Measurements from ENCODE around the gene SPEM1. TPM values are rescaled to one million over a fixed set of nuclear protein-coding genes. Genes with fewer than 3 reads are reported as not detected.

Gene SPEM1
- total and polyA plus RNA-seq, 2 donors: not detected

DNA sequence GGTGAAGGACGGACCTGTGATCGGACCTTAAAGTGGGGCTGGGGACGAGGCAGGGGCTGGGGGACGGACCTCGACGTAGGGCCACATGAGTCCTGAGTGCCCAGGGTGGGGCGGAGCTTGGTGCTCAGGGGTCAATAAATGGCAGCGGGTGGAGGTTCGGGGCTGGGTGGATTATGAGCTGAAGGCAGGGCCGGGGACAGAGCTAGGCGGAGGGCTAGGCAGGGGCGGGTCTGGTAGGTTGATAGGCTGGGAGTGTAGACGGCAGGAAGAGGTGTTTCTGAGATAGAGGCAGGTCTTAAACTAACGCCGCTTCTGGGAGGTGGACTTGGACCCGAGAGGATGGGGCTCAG, 25.5 kb downstream of the SPEM1 start:
- Histone ChIP-seq H3K4me1 (ENCODE audit: insufficient read depth) (no peaks in the 10 kb centered on the region), H3K36me3 (ENCODE audit: insufficient read depth) (no peaks in the 10 kb centered on the region), H3K4me3 (ENCODE audit: low read depth, low read length) (no peak overlapping the region), H3K27ac (ENCODE audit: low read depth) (no peak overlapping the region)
- DNase-seq (ENCODE audit: extremely low spot score): no peak
- 10% methylated on average over 16 of the region's 16 CpGs for WGBS

DNA sequence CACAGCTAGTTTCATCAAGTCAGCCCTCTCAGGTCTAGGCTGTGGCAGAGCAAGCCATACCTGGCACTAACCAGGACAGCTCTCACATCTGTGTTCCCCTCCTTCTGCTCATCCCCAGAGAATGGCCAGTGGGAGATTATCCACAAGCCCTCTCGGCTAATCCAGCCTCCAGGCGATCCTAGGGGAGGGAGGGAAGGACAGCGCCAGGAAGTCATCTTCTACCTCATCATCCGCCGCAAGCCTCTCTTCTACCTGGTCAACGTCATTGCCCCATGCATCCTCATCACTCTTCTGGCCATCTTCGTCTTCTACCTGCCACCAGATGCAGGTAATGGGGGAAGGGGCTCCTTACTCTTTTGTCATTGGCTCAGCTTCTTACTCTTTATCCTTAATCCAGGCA, 28.3 kb downstream of the SPEM1 start:
- Histone ChIP-seq H3K4me1 (ENCODE audit: insufficient read depth) (no peaks in the 10 kb centered on the region), H3K27ac (ENCODE audit: low read depth) (no peak overlapping the region), H3K4me3 (ENCODE audit: low read depth, low read length) (no peak overlapping the region), H3K36me3 (ENCODE audit: insufficient read depth) (no peaks in the 10 kb centered on the region)
- 89% methylated on average over 7 of the region's 7 CpGs for WGBS
- no peak for DNase-seq (ENCODE audit: extremely low spot score)

DNA sequence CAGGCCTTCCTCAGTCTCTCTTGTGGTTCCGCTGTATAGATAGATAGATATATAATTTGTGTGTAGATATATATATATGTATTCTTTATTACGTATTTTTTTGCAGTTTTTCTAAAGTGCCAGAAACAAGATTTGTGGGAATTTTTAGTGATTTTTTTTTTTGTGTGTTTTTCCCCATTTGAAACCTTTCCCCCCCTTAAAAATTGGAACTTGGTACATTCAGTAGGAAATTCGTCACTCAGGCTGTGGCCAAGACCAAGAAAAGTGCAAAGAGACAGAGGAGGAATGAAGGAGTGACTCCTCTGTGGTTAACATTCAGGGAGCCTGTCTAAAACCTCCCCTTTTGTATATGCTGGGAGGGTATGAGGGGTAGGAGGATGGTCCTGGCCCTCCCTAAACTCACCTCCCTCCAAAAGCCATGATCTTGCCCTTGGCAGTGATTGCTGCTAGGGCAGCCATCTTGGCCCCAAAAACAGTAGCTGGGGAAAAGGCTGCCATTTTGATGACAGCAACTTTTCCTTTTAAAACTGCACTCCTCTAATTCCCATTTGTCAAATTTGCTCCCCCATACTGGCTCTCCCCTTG, 39.9 kb downstream of the SPEM1 start:
- Histone ChIP-seq H3K4me1 (ENCODE audit: insufficient read depth) (no peaks in the 10 kb centered on the region), H3K27ac (ENCODE audit: low read depth) (no peak overlapping the region), H3K4me3 (ENCODE audit: low read depth, low read length) (no peak overlapping the region), H3K36me3 (ENCODE audit: insufficient read depth) (peaks cover 5% of the 10 kb centered on the region)
- WGBS: 71% methylated on average over 3 of the region's 3 CpGs
- no peak for DNase-seq (ENCODE audit: extremely low spot score)

DNA sequence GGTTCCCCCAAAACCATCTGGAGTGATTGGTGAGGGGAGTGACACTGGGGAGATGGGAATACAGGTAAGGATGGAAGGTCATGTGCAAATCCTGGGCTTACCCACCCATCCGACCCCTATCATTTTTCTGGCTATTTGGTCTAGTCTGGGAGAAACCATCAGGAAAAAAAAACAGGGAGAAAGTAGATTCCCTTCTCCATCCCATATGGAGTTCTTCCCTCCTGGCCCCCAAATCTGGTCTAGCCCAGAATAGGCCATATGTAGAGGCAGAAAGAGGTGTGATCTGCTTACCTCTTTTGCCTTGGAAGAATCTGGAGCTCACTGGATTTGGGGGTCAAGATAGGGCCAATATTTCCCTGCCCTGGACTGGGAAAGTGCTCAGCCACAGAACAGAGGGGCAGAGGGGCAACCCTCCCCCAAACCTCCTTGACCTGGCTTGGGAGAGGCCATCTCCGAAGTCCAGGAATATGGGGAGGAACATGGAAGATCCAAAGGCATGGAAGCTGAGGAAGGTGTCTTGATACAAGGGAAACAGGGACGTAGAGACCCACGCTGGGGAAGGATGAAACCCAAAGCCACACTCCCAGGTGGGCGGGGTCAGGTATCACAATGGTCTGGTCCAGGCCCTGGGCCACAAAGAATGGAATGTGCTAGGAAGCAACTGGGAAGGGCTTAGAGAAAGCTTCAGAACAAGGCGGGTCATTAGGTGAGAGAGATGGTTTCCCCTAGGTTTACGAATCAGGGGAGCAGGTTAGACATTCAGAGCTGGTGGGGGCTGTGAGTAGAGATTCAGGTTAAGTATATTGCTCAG, 40.9 kb downstream of the SPEM1 start:
- H3K4me1 ChIP-seq (ENCODE audit: insufficient read depth): no peaks in the 10 kb centered on the region
- 92% methylated on average over 7 of the region's 7 CpGs for WGBS
- DNase-seq (ENCODE audit: extremely low spot score): no peak
- no peak overlapping the region for H3K27ac ChIP-seq (ENCODE audit: low read depth)
- H3K4me3 ChIP-seq (ENCODE audit: low read depth, low read length): no peak overlapping the region
- peaks cover 5% of the 10 kb centered on the region for H3K36me3 ChIP-seq (ENCODE audit: insufficient read depth)

DNA sequence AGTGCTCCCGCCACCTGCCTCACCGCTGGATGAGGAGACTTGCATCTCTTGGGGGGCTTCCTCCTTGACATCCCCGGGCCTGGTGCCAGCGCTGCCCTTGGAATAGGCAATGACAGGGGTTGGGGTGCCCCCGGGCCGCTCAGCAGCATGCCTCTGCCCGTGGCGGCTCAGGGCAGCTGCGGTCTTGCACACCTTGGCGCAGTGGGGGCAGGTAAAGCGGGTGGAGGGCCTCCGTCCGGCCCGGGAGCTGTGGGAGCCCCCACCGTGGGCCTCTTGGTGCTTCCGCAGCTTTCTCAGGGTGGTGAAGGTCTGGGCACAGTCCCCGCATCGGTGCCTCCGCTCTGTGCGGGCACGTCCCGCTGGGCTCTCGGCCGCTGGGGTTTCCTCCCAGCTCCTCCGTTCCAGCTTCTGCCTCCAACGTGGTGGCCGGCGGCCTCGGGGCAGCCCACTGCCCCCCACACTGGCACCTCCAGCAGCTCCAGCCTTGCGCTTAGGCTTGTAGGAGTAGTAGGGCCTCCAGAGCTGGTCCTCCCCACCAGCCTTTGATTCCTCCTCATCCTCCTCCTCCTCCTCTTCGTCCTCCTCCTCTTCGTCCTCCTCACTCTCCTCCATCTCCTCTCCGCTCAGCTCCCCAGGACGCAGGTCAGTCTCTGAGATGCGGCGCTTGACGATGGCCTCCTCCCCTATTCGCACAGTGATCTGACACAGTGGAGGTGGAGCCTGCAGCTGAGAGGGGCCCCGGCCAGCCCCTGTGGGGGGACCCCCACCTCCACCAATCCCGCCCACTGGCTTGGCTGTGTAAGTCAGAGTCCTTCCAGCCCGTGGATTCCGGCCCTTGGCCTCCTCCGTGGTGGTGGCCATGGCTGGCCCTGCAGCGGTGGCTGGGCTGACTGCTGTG, 42.6 kb downstream of the SPEM1 start:
- DNase-seq (ENCODE audit: extremely low spot score): no peak
- H3K4me3 ChIP-seq (ENCODE audit: low read depth, low read length): no peak overlapping the region
- H3K27ac ChIP-seq (ENCODE audit: low read depth): no peak overlapping the region
- no peaks in the 10 kb centered on the region for H3K4me1 ChIP-seq (ENCODE audit: insufficient read depth)
- WGBS: 86% methylated on average over 44 of the region's 44 CpGs
- peaks cover 9% of the 10 kb centered on the region for H3K36me3 ChIP-seq (ENCODE audit: insufficient read depth)

DNA sequence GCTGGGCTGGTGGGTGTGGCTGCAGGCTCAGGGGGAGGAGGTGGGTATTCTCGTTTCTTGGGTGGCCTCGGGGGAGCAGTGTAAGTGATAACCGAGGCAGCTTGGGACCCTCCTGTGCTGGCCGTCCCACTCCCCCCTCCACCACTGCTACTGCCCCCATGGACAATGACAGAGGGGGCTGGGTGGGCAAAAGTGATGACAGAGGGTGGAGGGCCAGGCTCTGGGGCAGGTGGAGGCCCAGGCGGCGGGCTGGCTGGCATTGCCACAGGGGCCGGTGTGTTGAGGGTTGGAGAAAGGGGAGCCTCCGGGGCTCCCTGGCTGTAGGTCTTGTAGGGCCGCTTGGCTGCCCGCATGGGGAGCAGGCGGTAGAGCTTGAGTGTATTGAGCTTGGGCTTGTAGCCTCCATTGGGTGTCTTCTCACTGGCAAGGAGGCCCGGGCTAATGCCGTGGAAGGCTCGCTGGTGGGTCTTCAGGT, 43.3 kb downstream of the SPEM1 start:
- WGBS: 87% methylated on average over 14 of the region's 14 CpGs
- H3K36me3 ChIP-seq (ENCODE audit: insufficient read depth): peaks cover 9% of the 10 kb centered on the region

DNA sequence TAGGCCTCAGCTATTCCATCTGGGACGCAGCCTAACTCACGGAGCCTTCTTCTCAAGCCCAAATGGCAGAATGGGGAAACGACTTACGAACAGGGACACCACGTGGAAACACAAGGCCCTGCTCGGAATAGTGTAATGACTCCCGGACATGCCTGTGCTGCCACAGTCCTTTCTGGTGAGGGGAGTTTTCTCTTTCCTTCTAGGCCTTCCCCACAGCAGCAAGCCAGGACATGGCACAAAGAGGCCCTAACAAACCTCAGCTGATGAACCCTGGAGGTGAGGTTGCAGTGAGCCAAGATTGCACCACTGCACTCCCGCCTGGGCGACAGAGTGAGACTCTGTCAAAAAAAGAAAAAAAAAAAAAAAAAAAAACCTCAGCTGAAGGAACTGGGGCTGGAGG, 44.0 kb downstream of the SPEM1 start:
- H3K4me3 ChIP-seq (ENCODE audit: low read depth, low read length): no peak overlapping the region
- peaks cover 9% of the 10 kb centered on the region for H3K36me3 ChIP-seq (ENCODE audit: insufficient read depth)
- H3K4me1 ChIP-seq (ENCODE audit: insufficient read depth): no peaks in the 10 kb centered on the region
- WGBS: 86% methylated on average over 9 of the region's 9 CpGs
- H3K27ac ChIP-seq (ENCODE audit: low read depth): no peak overlapping the region
- DNase-seq (ENCODE audit: extremely low spot score): no peak

More for the DNA sequence above, 43.3 kb downstream of the SPEM1 start:
- Histone ChIP-seq H3K4me3 (ENCODE audit: low read depth, low read length) (no peak overlapping the region), H3K27ac (ENCODE audit: low read depth) (no peak overlapping the region), H3K4me1 (ENCODE audit: insufficient read depth) (no peaks in the 10 kb centered on the region)
- no peak for DNase-seq (ENCODE audit: extremely low spot score)

DNA sequence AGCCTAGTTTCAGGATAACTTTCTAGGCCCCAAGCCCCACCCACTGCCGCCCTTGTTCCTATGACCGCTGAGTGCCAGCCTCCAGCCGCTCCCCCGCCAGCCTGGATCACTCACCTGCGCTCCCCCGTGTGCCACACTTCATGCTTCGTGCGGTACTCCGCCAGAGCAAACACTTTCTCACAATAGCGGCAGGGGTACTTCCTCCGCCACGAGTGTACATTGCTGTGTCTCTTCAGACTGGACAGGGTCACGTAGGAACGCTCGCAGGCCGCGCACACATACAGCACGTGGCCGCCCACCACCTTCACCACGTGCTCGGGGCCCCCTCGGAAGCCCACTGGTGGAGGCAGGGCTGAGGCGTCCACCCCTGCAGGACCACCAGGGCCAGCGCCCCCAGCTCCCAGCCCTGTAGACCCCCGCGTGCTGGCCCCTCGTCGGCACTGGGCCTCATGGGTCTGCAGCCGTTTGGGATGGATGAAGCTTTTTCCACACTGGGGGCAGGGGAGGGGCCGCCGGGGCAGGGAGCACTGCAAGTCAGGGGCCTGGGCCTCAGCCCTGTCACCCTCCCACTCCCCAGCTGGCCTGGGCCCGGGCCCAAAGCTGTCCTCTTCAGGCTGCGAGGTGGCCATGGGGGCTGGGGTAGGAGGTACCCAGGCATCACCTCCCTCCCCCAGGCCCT, 45.6 kb downstream of the SPEM1 start:
- DNase-seq (ENCODE audit: extremely low spot score): no peak
- Histone ChIP-seq H3K4me1 (ENCODE audit: insufficient read depth) (no peaks in the 10 kb centered on the region), H3K4me3 (ENCODE audit: low read depth, low read length) (no peak overlapping the region), H3K36me3 (ENCODE audit: insufficient read depth) (peaks cover 9% of the 10 kb centered on the region), H3K27ac (ENCODE audit: low read depth) (no peak overlapping the region)
- 88% methylated on average over 33 of the region's 33 CpGs for WGBS

DNA sequence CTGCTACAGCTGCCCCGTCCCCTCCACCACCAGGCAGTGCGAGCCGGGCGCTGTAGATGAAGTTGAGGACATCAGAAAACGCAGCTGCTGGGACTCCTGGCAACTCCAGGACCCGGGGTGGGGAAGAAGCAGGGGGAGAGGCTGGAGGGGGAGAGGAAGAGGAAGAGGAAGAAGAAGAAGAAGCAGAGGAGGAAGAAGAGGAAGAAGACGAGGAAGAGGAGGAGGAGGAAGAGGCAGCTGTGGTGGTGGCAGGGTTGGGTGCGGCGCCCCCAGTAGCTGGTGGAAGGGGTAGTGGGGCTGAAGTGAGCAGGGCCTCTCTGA, 46.2 kb downstream of the SPEM1 start:
- no peak overlapping the region for H3K4me3 ChIP-seq (ENCODE audit: low read depth, low read length)
- DNase-seq (ENCODE audit: extremely low spot score): no peak
- H3K27ac ChIP-seq (ENCODE audit: low read depth): no peak overlapping the region
- peaks cover 9% of the 10 kb centered on the region for H3K36me3 ChIP-seq (ENCODE audit: insufficient read depth)
- H3K4me1 ChIP-seq (ENCODE audit: insufficient read depth): no peaks in the 10 kb centered on the region
- WGBS: 85% methylated on average over 9 of the region's 9 CpGs

DNA sequence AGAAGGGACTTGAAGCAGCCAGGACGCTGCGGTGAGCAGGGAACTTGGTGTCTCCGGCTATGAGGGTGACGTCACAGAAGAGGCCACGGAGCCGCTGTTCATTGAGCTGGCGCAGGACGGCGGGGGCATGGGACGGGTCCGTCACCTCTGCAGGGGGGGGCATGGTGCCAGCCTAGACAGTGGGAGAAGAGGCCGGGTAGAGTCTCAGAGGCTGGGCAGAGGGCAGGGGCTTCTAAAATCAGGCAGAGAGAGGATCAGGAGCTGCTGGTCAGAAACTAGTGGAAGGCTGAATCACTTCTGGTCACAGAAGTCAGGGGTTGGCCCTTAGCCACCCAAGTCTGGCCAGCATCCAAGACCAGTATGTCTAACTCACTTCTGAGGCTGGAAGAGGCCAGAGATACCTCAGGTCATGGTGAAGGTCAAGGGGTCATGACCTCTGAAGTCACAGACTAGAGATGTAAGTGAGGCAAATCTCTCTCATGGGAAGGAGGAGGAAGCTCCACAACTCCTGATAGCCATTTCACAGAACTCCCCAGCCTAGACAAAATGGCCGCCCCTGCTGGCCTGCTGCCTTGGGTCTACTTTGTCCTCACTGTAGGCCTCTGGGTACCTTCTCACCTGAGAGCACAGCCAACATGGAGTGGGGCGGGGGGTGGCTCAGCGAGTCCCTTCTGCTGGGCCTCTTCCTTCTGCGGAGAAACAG, 46.7 kb downstream of the SPEM1 start:
- WGBS: 79% methylated on average over 16 of the region's 16 CpGs
- H3K36me3 ChIP-seq (ENCODE audit: insufficient read depth): peaks cover 9% of the 10 kb centered on the region
- no peak for DNase-seq (ENCODE audit: extremely low spot score)
- no peak overlapping the region for H3K27ac ChIP-seq (ENCODE audit: low read depth)
- no peak overlapping the region for H3K4me3 ChIP-seq (ENCODE audit: low read depth, low read length)
- no peaks in the 10 kb centered on the region for H3K4me1 ChIP-seq (ENCODE audit: insufficient read depth)

DNA sequence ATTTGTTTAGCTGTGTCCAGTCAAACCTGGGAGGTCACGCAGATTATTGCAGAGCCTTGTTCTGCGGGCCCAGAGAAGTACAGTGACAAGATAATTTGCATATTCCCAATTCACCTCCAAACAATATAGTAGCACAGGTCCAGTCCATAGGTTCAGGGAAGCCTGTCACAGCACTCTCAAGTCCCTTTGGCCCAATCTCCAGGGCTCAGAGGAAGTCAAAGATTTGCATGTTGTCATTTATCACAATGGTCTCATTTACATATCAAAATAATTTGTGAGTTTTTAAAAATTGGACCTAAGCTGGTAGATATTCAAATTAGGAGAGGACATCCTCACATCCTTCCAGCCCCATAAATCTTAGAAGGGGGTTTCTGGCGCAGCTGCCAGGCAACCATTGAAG, 47.4 kb downstream of the SPEM1 start:
- 90% methylated on average over 3 of the region's 3 CpGs for WGBS
- Histone ChIP-seq H3K36me3 (ENCODE audit: insufficient read depth) (peaks cover 7% of the 10 kb centered on the region), H3K4me1 (ENCODE audit: insufficient read depth) (no peaks in the 10 kb centered on the region), H3K4me3 (ENCODE audit: low read depth, low read length) (no peak overlapping the region), H3K27ac (ENCODE audit: low read depth) (no peak overlapping the region)
- DNase-seq (ENCODE audit: extremely low spot score): no peak

DNA sequence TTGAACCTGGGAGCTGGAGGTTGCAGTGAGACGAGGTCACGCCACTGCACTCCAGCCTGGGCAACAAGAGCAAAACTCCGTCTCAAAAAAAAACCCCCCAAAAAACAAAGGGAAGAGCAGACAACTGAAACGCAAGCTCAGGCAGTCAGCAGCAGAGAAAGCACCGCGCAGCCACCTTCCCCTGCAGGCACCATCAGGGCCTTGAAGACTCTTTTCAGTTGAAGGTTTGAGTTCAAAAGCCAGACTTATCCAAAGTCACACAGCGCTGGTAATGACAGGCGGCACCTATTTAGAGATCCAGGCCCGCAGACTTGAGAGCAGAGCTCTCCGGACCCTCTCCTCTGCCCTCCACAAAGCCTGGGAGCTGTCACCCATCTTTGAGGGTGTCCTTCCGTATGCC, 48.2 kb downstream of the SPEM1 start:
- no peak for DNase-seq (ENCODE audit: extremely low spot score)
- WGBS: 94% methylated on average over 11 of the region's 11 CpGs
- no peaks in the 10 kb centered on the region for H3K4me1 ChIP-seq (ENCODE audit: insufficient read depth)
- no peak overlapping the region for H3K4me3 ChIP-seq (ENCODE audit: low read depth, low read length)
- no peak overlapping the region for H3K27ac ChIP-seq (ENCODE audit: low read depth)
- peaks cover 5% of the 10 kb centered on the region for H3K36me3 ChIP-seq (ENCODE audit: insufficient read depth)

DNA sequence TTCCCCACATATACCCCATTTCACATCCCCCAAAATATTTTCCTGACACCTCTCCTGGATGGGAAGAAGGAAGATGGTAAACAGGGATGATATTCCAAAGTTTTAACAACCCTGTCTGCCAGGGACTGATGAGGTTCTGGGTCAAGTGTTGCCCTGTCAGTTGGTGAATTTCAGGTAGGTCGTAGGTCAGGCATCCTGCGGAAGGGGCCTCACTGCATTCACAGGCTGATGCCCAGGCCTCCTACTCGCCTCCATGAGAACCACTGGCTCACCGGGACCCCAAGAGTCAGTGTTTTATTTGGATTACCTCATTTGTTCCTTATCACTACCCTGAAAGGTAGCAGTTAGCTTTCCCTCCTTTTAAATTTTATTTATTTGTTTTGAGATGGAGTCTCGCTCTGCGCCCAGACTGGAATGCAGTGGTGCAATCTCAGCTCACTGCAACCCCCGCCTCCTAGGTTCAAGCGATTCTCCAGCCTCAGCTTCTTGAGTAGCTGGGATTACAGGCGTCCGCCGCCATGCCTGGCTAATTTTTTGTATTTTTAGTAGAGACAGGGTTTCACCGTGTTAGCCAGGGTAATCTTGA, 48.8 kb downstream of the SPEM1 start:
- no peak overlapping the region for H3K4me3 ChIP-seq (ENCODE audit: low read depth, low read length)
- WGBS: 71% methylated on average over 12 of the region's 12 CpGs
- H3K4me1 ChIP-seq (ENCODE audit: insufficient read depth): no peaks in the 10 kb centered on the region
- H3K36me3 ChIP-seq (ENCODE audit: insufficient read depth): peaks cover 5% of the 10 kb centered on the region
- no peak overlapping the region for H3K27ac ChIP-seq (ENCODE audit: low read depth)
- no peak for DNase-seq (ENCODE audit: extremely low spot score)
